Fibroblast of villous mesenchyme (primary cell): ENCODE results near the gene TNFRSF12A. TPM values are rescaled to one million over a fixed set of nuclear protein-coding genes. Genes with fewer than 3 reads are reported as not detected.

ENCODE experiments used
- DNase-seq: peaks from one replicate; pipeline ENCODE4 v3.0.0-alpha.2; 2010; ENCODE audit warnings: low read depth
- H3K4me3 ChIP-seq: 2 replicates; pipeline ENCODE4 v1.5.1; 2011; ENCODE audit warnings: low read depth, mild to moderate bottlenecking, low read length
- CTCF ChIP-seq: IDR thresholded peaks from 2 replicates; pipeline ENCODE4 v1.5.1; 2012; ENCODE audit warnings: low read depth, mild to moderate bottlenecking, low read length; ENCODE audit not compliant: insufficient read depth
- total RNA-seq: library from RNA; depleted of rRNA; stranded (reverse); fragments of >200 nt; gene quantifications from 2 replicates; pipeline ENCODE4 v1.2.3, GENCODE V29; 2012

Gene TNFRSF12A
- total RNA-seq, 1 donor, result 196 TPM

GRCh38 chr16:3060339-3061127, 40.4 kb downstream of the TNFRSF12A start:
- no peak overlapping the region for H3K4me3 ChIP-seq
- TF ChIP-seq CTCF, result no peak
- DNase-seq, result no peak

GRCh38 chr16:3062553-3062952, 42.4 kb downstream of the TNFRSF12A start:
- no peak for DNase-seq
- no peak for TF ChIP-seq CTCF
- H3K4me3 ChIP-seq, result no peak overlapping the region

GRCh38 chr16:3063625-3064386, 43.6 kb downstream of the TNFRSF12A start:
- TF ChIP-seq CTCF, result no peak
- DNase-seq, result peak; percentile 24
- no peak overlapping the region for H3K4me3 ChIP-seq

- TF ChIP-seq CTCF, result no peak
- peak; percentile 78 for DNase-seq
- peak within 1 kb of the TSS; percentile 40 for H3K4me3 ChIP-seq
These were observed 45.0 kb downstream of the TNFRSF12A start, which contains the start of gene IL32 for GRCh38 chr16:3065069-3065741. Gene IL32, plus strand, starts transcription at chr16:3065640. Its CDS starts 172 bp downstream, at chr16:3065812.

- DNase-seq, result no peak
- no peak for TF ChIP-seq CTCF
- peak overlapping the region; percentile 40 for H3K4me3 ChIP-seq
These were observed 45.7 kb downstream of the TNFRSF12A start for GRCh38 chr16:3065742-3066439.

- no peak for TF ChIP-seq CTCF
- no peak for DNase-seq
- no peak overlapping the region for H3K4me3 ChIP-seq
These were observed 46.2 kb downstream of the TNFRSF12A start for GRCh38 chr16:3066440-3066748.
